H9 (cell line): ENCODE data around the gene SH3BP5. TPM values are rescaled to one million over a fixed set of nuclear protein-coding genes. Genes with fewer than 3 reads are reported as not detected.

Experiments
- DNase-seq: peaks from one replicate; pipeline ENCODE4 v3.0.0-alpha.2; 2017
- H2AFZ ChIP-seq: one replicate; pipeline ENCODE4 v1.6.1; 2013; ENCODE audit warnings: mild to moderate bottlenecking, low read length, control low read depth, moderate library complexity
- H2AK5ac ChIP-seq: 2 replicates; pipeline ENCODE4 v1.6.1; 2013; ENCODE audit warnings: low read length, control low read depth, mixed read lengths; ENCODE audit not compliant: insufficient read length
- H2BK120ac ChIP-seq: one replicate; pipeline ENCODE4 v1.6.1; 2013; ENCODE audit warnings: low read depth, mild to moderate bottlenecking, low read length, control low read depth, inconsistent platforms; ENCODE audit not compliant: poor library complexity, severe bottlenecking
- H2BK12ac ChIP-seq: 2 replicates; pipeline ENCODE4 v1.6.1; 2013; ENCODE audit warnings: low read length, control low read depth, mixed read lengths, low read depth; ENCODE audit not compliant: insufficient read length
- H2BK15ac ChIP-seq: 2 replicates; pipeline ENCODE4 v1.6.1; 2013; ENCODE audit warnings: low read depth, low read length, control low read depth
- H2BK20ac ChIP-seq: one replicate; pipeline ENCODE4 v1.6.1; 2013; ENCODE audit warnings: low read depth, mild to moderate bottlenecking, low read length, control low read depth, inconsistent platforms; ENCODE audit not compliant: poor library complexity, severe bottlenecking
- H2BK5ac ChIP-seq: 2 replicates; pipeline ENCODE4 v1.6.1; 2013; ENCODE audit warnings: low read length, control low read depth, mixed read lengths; ENCODE audit not compliant: insufficient read length
- H3K14ac ChIP-seq: 2 replicates; pipeline ENCODE4 v1.6.1; 2013; ENCODE audit warnings: low read length, control low read depth; ENCODE audit not compliant: insufficient read depth
- H3K18ac ChIP-seq: 2 replicates; pipeline ENCODE4 v1.6.1; 2013; ENCODE audit warnings: low read depth, mild to moderate bottlenecking, mixed read lengths, low read length, control low read depth; ENCODE audit not compliant: insufficient read length
- H3K23ac ChIP-seq: 2 replicates; pipeline ENCODE4 v1.6.1; 2013; ENCODE audit warnings: low read length, control low read depth, mixed read lengths, low read depth; ENCODE audit not compliant: insufficient read length
- H3K23me2 ChIP-seq: 2 replicates; pipeline ENCODE4 v1.6.1; 2013; ENCODE audit warnings: low read depth, mild to moderate bottlenecking, mixed read lengths, low read length, control low read depth; ENCODE audit not compliant: insufficient read length, poor library complexity, severe bottlenecking
- H3K27ac ChIP-seq: 2 replicates; pipeline ENCODE4 v1.5.1; 2013; ENCODE audit warnings: low read length, control low read depth, mixed read lengths, low read depth; ENCODE audit not compliant: insufficient read length
- H3K27me3 ChIP-seq: 2 replicates; pipeline ENCODE4 v1.6.1; 2013; ENCODE audit warnings: low read length, control low read depth, inconsistent platforms; ENCODE audit not compliant: insufficient read depth
- H3K4ac ChIP-seq: 2 replicates; pipeline ENCODE4 v1.6.1; 2013; ENCODE audit warnings: low read depth, mild to moderate bottlenecking, control low read depth, inconsistent platforms, low read length, moderate library complexity
- H3K4me1 ChIP-seq: 2 replicates; pipeline ENCODE4 v1.6.1; 2013; ENCODE audit warnings: low read length, control low read depth, inconsistent platforms; ENCODE audit not compliant: insufficient read depth
- H3K4me2 ChIP-seq: 2 replicates; pipeline ENCODE4 v1.6.1; 2013; ENCODE audit warnings: low read length, control low read depth, mixed read lengths; ENCODE audit not compliant: insufficient read length, insufficient read depth
- H3K56ac ChIP-seq: 2 replicates; pipeline ENCODE4 v1.6.1; 2013; ENCODE audit warnings: low read depth, mild to moderate bottlenecking, mixed read lengths, low read length, control low read depth; ENCODE audit not compliant: insufficient read length
- H3K79me1 ChIP-seq: 2 replicates; pipeline ENCODE4 v1.6.1; 2013; ENCODE audit warnings: low read depth, mild to moderate bottlenecking, moderate library complexity, low read length, control low read depth, inconsistent platforms; ENCODE audit not compliant: insufficient read depth, poor library complexity, severe bottlenecking
- H3K79me2 ChIP-seq: 2 replicates; pipeline ENCODE4 v1.6.1; 2013; ENCODE audit warnings: low read length, control low read depth, inconsistent platforms; ENCODE audit not compliant: insufficient read depth
- H3K9ac ChIP-seq: 2 replicates; pipeline ENCODE4 v1.6.1; 2013; ENCODE audit warnings: low read length, control low read depth, mixed read lengths; ENCODE audit not compliant: insufficient read length; ENCODE audit errors: extremely low read depth
- H3K9me3 ChIP-seq: one replicate; pipeline ENCODE4 v1.6.1; 2013; ENCODE audit warnings: low read depth, low read length, inconsistent platforms; ENCODE audit not compliant: control insufficient read depth
- H3T11ph ChIP-seq: one replicate; pipeline ENCODE4 v1.6.1; 2013; ENCODE audit warnings: mild to moderate bottlenecking, low read length, control low read depth, inconsistent platforms
- H4K20me1 ChIP-seq: one replicate; pipeline ENCODE4 v1.6.1; 2013; ENCODE audit not compliant: control insufficient read depth, insufficient read length, insufficient read depth
- H4K5ac ChIP-seq: 2 replicates; pipeline ENCODE4 v1.6.1; 2013; ENCODE audit warnings: low read depth, mild to moderate bottlenecking, mixed read lengths, low read length, control low read depth; ENCODE audit not compliant: insufficient read length
- H4K8ac ChIP-seq: replicated peaks from 2 replicates; pipeline ENCODE4 v1.6.1; 2013; ENCODE audit warnings: low read length, control low read depth, mixed read lengths, low read depth; ENCODE audit not compliant: insufficient read length
- H4K91ac ChIP-seq: 2 replicates; pipeline ENCODE4 v1.6.1; 2013; ENCODE audit warnings: low read depth, mild to moderate bottlenecking, moderate library complexity, mixed read lengths, low read length, control low read depth; ENCODE audit not compliant: insufficient read length
- H3K27ac Mint-ChIP-seq, 3 experiments: 2 replicates in 2 of 3; 3 replicates in 1 of 3; pipeline ENCODE4 v1.8.0; 2020 to 2021; ENCODE audit warnings: mixed read lengths in 3 of 3, mild to moderate bottlenecking in 1 of 3, moderate library complexity in 1 of 3
- H3K27me3 Mint-ChIP-seq: 2 replicates; pipeline ENCODE4 v1.8.0; 2021; ENCODE audit warnings: low read depth, mild to moderate bottlenecking, moderate library complexity, mixed read lengths
- H3K36me3 Mint-ChIP-seq, 3 experiments: 2 replicates in 2 of 3; 3 replicates in 1 of 3; pipeline ENCODE4 v1.8.0; 2020 to 2021; ENCODE audit warnings: low read depth in 3 of 3, mixed read lengths in 3 of 3; ENCODE audit not compliant: insufficient read depth in 1 of 3
- H3K4me1 Mint-ChIP-seq, 2 experiments: 2 replicates each; pipeline ENCODE4 v1.8.0; 2020; ENCODE audit warnings: mixed read lengths in 2 of 2
- H3K4me3 Mint-ChIP-seq, 2 experiments: 2 replicates in 1 of 2; 3 replicates in 1 of 2; pipeline ENCODE4 v1.8.0; 2020 to 2021; ENCODE audit warnings: mild to moderate bottlenecking in 2 of 2, mixed read lengths in 2 of 2, moderate library complexity in 1 of 2
- H3K9me3 Mint-ChIP-seq, 2 experiments: 2 replicates in 1 of 2; 3 replicates in 1 of 2; pipeline ENCODE4 v1.8.0; 2020; ENCODE audit warnings: mild to moderate bottlenecking in 2 of 2, mixed read lengths in 2 of 2, moderate library complexity in 1 of 2
- WGBS: extraction: QIAGEN DNeasy Blood & Tissue Kit; methylation state at CpG from one replicate; pipeline ENCODE4 v1.1.7; 2013; ENCODE audit warnings: missing lambda C conversion rate, low lambda C conversion rate, mixed read lengths; ENCODE audit not compliant: insufficient read length; ENCODE audit errors: extremely low coverage; 5-methylcytosine and 5-hydroxymethylcytosine counted together
- total RNA-seq: library from RNA; stranded (reverse); gene quantifications from 2 replicates; pipeline ENCODE4 v1.2.1, GENCODE V29; 2021
- TF ChIP-seq, protein P1 (sequence below): fragments of 200-600 bp; sonication (generic); conservative IDR thresholded peaks from 3 replicates; pipeline ENCODE4 v1.8.0; 2021; ENCODE audit warnings: antibody characterized with exemption, mild to moderate bottlenecking

The SH3BP5 gene
- total RNA-seq, 1 experiment from 2014 or later: 6.8 TPM

DNA sequence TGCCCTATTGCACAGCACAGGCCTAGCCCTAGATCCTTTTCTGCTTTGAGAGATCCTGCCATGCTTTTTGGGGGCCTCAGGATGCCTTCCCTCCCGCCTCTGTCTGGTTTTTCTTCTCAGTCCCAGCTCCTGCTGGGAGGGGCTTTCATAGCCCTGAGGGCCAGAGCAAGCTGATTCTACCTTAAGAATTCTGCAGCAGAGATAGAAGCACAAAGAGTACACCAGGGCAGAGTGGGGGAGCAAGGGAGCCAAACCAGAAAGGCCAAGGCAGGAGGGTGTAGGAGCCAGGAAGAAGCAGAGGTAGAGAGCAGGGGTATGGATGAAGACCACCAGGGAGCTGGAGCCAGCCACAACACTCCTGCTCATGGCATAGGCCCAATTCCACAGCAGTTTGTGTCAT lies 18.1 kb downstream of the SH3BP5 start:
- no peak overlapping the region for H2BK120ac ChIP-seq
- H3K27ac Mint-ChIP-seq: peak overlapping the region; percentile 31 to 66 (median 56); a peak in 5 of 7 replicates
- no peak overlapping the region for H3K56ac ChIP-seq
- no peak overlapping the region for H2BK15ac ChIP-seq
- no peaks in the 10 kb centered on the region for H3K79me2 ChIP-seq
- H3K4me2 ChIP-seq: no peak overlapping the region
- no peaks in the 10 kb centered on the region for H3K27me3 ChIP-seq
- H3K23ac ChIP-seq: no peak overlapping the region
- no peaks in the 10 kb centered on the region for H4K20me1 ChIP-seq
- no peak overlapping the region for H3K14ac ChIP-seq
- no peak overlapping the region for H3K4ac ChIP-seq
- no peak overlapping the region for H3T11ph ChIP-seq
- H2AFZ ChIP-seq: no peak overlapping the region
- no peak overlapping the region for H3K18ac ChIP-seq
- no peak overlapping the region for H4K5ac ChIP-seq
- no peak overlapping the region for H2BK12ac ChIP-seq
- H3K27me3 Mint-ChIP-seq: no peaks in the 10 kb centered on the region
- no peaks in the 10 kb centered on the region for H3K79me1 ChIP-seq
- no peak overlapping the region for H2BK5ac ChIP-seq
- H3K27ac ChIP-seq: no peak overlapping the region
- H4K8ac ChIP-seq: no peak overlapping the region
- peaks cover 40 to 42% of the 10 kb centered on the region in 2 experiments for H3K4me1 Mint-ChIP-seq
- WGBS: no CpG with 5 or more reads among the region's 1 CpG
- no peak overlapping the region for H3K4me3 Mint-ChIP-seq
- H3K9ac ChIP-seq: no peak overlapping the region
- no peak overlapping the region for H4K91ac ChIP-seq
- no peaks in the 10 kb centered on the region for H3K23me2 ChIP-seq
- H3K9me3 ChIP-seq: no peaks in the 10 kb centered on the region
- H3K4me1 ChIP-seq: peaks cover 7% of the 10 kb centered on the region; the same call in 1 of the 2 replicates
- no peaks in the 10 kb centered on the region for H3K9me3 Mint-ChIP-seq
- H2BK20ac ChIP-seq: no peak overlapping the region
- H2AK5ac ChIP-seq: no peak overlapping the region
- no peaks in the 10 kb centered on the region for H3K36me3 Mint-ChIP-seq
- TF ChIP-seq, protein P1, sequence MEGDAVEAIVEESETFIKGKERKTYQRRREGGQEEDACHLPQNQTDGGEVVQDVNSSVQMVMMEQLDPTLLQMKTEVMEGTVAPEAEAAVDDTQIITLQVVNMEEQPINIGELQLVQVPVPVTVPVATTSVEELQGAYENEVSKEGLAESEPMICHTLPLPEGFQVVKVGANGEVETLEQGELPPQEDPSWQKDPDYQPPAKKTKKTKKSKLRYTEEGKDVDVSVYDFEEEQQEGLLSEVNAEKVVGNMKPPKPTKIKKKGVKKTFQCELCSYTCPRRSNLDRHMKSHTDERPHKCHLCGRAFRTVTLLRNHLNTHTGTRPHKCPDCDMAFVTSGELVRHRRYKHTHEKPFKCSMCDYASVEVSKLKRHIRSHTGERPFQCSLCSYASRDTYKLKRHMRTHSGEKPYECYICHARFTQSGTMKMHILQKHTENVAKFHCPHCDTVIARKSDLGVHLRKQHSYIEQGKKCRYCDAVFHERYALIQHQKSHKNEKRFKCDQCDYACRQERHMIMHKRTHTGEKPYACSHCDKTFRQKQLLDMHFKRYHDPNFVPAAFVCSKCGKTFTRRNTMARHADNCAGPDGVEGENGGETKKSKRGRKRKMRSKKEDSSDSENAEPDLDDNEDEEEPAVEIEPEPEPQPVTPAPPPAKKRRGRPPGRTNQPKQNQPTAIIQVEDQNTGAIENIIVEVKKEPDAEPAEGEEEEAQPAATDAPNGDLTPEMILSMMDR: no peak
- no peak for DNase-seq
